Inflammatory macrophage treated with lipopolysaccharide for 1 hour (primary cell): ENCODE measurements around the gene MOK.
A peak's percentile ranks its signal among the peaks of the same experiment; 100 is the strongest.
"Not testable (repeated sequence)": the region's sequence is repeated elsewhere in the genome, so short reads cannot be mapped to it uniquely, and the experiment has no call there.

Source experiments
- DNase-seq, 2 donors: peaks; one replicate each; pipeline ENCODE4 v3.0.0-alpha.2; 2020 to 2022

The MOK gene

GRCh38 chr14:102240481-102240880 is 64.5 kb downstream of the MOK start:
- DNase-seq, result not testable (repeated sequence)

- no peak for DNase-seq
These were observed 65.7 kb downstream of the MOK start for GRCh38 chr14:102239231-102239630.

GRCh38 chr14:102238766-102239165 is 66.2 kb downstream of the MOK start:
- no peak for DNase-seq

- DNase-seq, result no peak
These were observed 66.8 kb downstream of the MOK start for GRCh38 chr14:102238131-102238530.

GRCh38 chr14:102236026-102236425 is 68.9 kb downstream of the MOK start:
- DNase-seq, result no peak

GRCh38 chr14:102235275-102235897 is 69.6 kb downstream of the MOK start:
- DNase-seq, result peak; percentile 45 to 72

- DNase-seq, result no peak
These were observed 70.4 kb downstream of the MOK start for GRCh38 chr14:102234331-102235264.

- no peak for DNase-seq
These were observed 71.9 kb downstream of the MOK start for GRCh38 chr14:102233081-102233480.

- no peak for DNase-seq
These were observed 72.7 kb downstream of the MOK start for GRCh38 chr14:102232348-102232625.

GRCh38 chr14:102231476-102232347 is 73.3 kb downstream of the MOK start:
- DNase-seq, result no peak

- no peak for DNase-seq
These were observed 74.3 kb downstream of the MOK start for GRCh38 chr14:102230481-102231210.

GRCh38 chr14:102229739-102230092 is 75.2 kb downstream of the MOK start:
- DNase-seq, result no peak

- DNase-seq, result no peak
These were observed 75.8 kb downstream of the MOK start for GRCh38 chr14:102229071-102229738.

GRCh38 chr14:102227184-102227964 is 77.6 kb downstream of the MOK start:
- DNase-seq, result no peak

- no peak for DNase-seq
These were observed 78.4 kb downstream of the MOK start for GRCh38 chr14:102226356-102227125.

GRCh38 chr14:102225936-102226335 is 79.0 kb downstream of the MOK start:
- no peak for DNase-seq

GRCh38 chr14:102225386-102225785 is 79.6 kb downstream of the MOK start:
- DNase-seq, result no peak

- no peak for DNase-seq
These were observed 81.3 kb downstream of the MOK start for GRCh38 chr14:102223682-102224081.

GRCh38 chr14:102222751-102223150 is 82.2 kb downstream of the MOK start:
- DNase-seq, result no peak

- no peak for DNase-seq
These were observed 82.9 kb downstream of the MOK start for GRCh38 chr14:102222009-102222575.
